HG03521 (cell line): Measurements from ENCODE around the gene SSBP4.

Source experiments
- ATAC-seq: cut with Tn5 transposase; IDR thresholded peaks from one replicate; pipeline ENCODE4 v1.9.1; 2021; ENCODE audit warnings: mild to moderate bottlenecking, moderate library complexity; ENCODE audit not compliant: unreplicated experiment

Gene SSBP4

GRCh38 chr19:18461471-18461870, 42.3 kb downstream of the SSBP4 start:
- ATAC-seq: no peak

DNA sequence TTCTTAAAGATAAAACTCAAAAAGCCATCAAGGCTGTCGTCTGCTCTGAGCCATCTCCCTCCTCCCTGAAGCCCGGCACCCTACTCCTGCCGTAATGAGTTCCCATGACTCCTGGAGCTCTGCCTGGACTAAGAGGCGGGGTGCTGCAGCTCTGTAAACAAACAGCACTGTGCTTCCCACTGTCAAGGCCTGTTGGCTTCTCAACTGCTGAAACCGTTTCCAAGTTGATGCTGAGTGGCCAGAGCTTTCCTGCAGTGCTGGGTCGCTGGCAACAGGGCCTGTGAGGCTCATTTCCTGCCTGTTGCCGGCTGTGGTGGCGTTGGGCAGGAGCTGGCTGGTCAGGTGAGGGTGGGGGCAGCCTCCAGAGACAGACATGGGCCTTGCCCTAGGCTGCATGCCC, 45.4 kb downstream of the SSBP4 start:
- no peak for ATAC-seq

DNA sequence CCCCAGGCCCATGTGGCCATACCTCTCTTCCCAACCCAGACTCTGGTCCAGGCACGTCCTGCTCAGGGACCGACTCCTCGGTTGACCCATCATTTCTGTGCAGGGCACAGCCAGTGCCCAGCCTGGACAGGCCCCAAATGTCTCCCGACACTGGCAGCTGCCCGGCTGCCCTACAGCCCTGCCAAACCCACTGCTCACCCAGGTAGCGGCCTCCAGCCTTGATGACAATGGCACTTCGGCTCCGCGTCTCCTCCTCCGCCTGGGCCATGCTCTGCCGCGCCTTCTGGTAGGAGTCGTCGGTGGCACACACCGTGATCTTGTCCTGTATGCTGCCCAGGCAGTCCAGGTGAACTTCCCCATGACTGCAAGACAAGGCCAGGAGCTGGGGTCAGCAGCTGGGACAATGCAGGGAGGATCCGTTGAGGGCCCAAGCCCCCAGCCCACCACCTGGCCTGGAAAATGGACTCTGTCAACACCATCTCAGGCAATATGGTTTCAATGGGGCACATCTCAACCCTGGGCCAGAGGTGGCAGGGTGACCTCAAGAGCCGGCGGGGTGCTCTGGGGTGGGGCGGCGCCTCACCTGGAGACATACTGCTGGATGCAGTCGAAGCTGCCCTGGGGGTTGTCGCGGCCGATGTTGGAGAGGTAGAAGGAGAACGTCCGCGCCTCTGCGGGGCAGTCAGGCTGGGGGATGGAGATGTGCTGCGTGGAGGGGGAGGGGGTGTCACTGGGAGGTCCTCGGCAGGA, 46.2 kb downstream of the SSBP4 start:
- ATAC-seq: no peak

DNA sequence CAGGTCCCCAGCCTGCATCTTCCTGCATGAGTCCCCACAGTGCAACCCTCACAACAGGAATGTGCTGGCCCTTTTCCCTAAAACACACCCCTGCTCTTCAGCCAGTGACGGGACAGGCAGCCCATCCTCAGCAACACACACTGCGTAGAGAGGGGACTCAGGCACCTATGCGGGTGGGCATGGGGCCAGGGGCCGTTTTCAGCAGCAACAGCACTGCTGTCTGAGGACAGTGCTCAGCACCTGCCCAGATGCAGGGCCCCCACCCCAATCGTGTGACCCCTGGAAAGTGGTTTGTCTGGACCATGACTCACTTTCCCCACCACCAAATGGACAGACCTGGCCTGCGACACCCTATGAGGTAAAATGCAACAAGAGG, 46.8 kb downstream of the SSBP4 start:
- ATAC-seq: no peak

DNA sequence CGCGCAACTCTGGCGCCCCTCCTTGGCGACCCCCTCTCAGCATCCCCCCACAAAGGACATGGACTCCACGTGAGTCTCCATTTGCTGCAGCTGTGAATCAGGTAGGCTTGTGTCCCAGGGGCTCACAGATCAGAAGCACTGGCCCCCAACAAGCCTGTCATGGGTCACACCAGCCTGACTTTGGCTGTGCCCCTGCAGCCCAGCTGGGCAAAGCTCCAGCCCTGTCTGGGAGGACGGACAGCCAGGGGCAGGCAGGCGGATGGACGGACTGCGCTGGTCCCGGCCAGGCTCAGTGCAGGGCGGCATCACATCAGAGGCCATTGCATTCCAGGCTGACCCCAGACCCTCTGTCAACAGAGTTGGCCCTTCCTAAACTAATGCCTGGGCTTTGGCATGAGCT, 47.2 kb downstream of the SSBP4 start:
- ATAC-seq: no peak

GRCh38 chr19:18467978-18468377, 48.8 kb downstream of the SSBP4 start:
- ATAC-seq: no peak

DNA sequence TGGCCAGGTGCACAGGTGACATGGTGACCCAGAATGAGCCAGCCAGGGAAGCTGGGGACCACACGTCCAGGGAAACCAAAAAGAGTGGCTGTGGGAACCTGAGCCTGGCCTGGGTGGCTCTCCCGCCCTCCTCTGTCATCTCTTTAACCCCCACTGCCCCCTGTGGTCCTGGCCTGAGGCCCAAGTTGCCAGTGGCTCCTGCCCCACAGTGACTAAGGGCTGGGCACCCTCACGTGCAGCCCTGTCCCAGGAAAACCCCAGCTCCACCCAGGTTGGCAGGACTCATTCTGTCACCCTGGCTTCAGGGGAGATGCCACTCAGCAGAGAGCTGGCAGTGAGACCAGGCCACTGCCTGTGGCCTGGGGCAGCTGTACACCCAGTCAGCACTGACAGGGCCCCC, 49.3 kb downstream of the SSBP4 start:
- ATAC-seq: no peak

DNA sequence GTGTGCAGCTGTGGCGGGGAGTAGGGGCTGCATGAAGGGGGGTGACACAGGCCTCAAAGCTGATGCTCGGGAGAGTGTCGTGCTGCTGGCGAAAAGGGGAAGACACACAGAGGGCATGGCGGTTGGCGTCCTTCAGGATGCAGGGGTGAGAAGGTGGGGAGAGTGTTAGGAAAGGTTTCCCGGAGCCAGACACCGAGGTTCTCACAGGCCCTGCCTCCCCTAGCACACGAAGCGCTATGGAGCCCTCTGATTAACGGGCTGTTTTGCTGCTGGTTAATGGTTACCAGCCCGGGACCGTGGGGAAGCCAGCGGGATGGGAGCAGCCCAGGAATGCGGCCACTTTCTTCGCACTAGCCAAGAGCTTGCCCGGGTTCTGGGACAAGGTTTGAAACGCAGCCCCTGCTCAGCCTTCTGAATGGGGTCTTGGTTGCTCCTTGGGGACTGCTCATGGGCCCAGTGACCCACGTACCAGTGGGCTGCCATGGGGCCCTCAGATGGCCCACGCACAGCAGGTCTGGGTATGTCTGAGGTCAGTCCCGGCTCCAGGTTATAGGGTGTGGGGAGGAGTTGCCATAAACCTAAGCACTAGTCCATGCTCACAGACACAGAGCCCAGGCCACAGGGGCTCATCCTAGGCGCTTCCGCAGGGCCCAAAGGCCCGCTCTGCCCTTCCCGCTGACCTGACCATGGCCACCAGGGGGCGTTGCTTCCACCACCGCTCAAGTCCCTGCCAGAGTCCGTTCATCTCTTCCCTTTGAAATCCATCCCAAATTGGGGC, 50.1 kb downstream of the SSBP4 start:
- ATAC-seq: no peak

GRCh38 chr19:18470787-18471186, 51.6 kb downstream of the SSBP4 start:
- ATAC-seq: no peak

DNA sequence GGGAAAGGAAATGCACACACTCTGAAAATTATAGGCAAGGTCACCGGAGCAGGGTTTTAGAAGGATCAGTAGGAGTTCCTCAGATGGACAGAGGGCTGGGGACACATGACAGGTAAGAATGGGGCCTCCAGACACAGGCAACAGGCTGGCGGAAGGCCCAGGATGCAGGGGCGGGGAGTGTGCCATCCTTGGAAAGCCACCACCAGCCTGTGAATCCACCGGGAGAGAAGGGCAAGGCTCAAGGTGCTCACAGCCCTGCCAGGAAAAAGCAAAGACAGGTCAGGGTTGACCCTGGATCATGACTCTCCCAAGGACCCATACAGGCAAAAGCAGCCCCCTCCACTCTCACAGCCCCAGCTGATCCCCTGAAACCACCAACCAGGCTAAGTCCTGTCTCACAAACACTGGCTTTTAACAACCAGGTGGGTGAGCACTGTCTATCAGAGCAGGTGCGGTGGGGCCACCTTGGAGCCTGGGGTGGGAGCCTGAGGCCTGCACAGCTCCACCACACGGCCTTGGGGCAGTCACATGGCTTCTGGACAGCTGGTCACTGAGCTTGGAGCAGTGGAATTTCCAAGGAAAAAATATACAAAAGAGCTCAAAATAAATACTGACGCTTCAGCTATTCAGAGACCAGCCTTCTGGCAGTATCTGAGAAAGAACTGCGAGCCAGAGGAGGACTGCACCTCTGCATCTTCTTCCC, 54.0 kb downstream of the SSBP4 start:
- ATAC-seq: no peak

GRCh38 chr19:18473706-18474087, 54.5 kb downstream of the SSBP4 start:
- no peak for ATAC-seq

DNA sequence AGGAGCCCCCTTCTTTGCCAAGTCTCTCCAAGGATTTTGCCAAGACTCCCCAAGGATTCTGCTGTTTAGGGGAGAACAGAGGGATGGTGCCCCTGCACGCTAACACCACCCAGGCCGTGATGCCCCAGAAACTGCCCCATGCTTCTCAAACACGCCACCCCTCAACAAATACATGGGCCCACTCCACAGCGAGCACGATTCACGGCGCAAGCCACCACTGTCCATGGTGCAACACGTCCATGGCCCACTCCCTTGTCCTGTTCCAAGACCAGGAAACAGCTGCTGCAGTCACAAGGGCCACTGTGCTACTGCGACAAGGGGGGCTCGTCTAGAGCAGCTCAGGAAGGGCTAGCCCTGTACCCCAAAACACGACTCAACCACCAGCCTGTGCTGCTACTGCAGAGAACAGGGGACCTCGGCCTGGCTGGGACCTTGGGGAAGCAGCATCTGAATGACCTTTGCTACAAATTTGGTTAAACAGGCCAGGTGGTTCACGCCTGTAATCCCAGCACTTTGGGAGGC, 55.2 kb downstream of the SSBP4 start:
- ATAC-seq: no peak

DNA sequence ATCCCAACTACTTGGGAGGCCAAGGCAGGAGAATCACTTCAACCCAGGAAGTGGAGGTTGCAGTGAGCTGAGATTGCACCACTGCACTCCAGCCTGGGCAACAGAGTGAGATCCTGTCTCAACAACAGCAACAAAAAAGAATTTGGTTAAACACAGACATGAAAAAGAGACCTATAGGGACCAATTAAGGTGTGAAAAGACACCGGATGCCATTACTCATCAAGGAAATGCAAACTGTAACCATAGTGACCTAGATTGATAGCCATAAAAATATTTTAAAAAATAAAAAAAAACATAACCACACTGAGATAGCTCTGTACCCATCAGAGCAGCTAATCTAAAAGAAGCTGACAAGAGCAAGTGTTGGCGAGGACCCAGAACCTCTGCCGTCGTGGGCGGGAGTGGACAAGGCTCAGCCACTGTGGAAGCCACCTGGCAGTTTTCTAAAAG, 55.8 kb downstream of the SSBP4 start:
- ATAC-seq: no peak

- no peak for ATAC-seq
Measured at GRCh38 chr19:18475762-18476331, 56.6 kb downstream of the SSBP4 start.

GRCh38 chr19:18476507-18477041, 57.4 kb downstream of the SSBP4 start:
- ATAC-seq: no peak

- no peak for ATAC-seq
Measured at GRCh38 chr19:18477042-18477779, 58.0 kb downstream of the SSBP4 start.

- no peak for ATAC-seq
Measured at GRCh38 chr19:18477974-18478373, 58.8 kb downstream of the SSBP4 start.

DNA sequence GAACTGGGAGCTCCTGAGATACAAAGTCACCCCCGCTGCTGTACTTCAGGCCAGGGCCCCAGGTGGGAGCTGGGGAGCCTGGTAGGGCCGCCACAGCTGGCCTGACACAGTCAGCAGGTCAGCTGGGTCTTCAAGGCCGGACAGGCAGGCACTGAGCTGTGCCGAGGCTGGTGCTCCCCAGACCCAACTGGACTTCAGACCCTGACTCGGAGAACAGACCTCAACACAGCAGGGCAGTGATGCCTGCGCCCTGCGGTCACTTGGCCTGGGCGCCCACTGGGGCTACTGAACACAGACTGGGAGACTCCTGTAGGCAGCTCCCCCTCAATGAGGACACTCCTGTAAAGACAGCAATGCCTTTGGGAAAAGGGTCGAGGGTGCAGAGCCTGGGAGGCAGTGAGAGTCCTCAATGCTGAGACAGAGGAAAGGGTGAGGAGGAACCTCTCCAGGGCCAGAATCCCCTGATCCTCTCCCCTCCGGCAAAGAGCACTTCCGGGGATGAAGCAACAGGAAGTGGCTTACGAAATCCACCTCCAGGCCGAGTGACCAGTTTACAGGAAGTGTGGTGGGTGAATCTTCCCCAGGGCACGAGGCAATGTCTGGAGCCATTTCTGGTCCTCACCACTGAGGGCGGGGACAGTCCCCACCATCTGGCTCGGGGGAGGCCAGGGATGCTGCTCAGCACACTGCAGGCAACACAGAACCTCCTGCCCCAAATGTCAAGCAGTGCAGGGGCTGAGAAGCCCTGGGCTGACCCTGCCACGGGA, 59.5 kb downstream of the SSBP4 start:
- ATAC-seq: no peak

GRCh38 chr19:18480006-18480691, 61.0 kb downstream of the SSBP4 start:
- ATAC-seq: no peak
